VCaP (cell line): Measurements from ENCODE around the gene ZNF148.
"Not testable (repeated sequence)": the region's sequence is repeated elsewhere in the genome, so short reads cannot be mapped to it uniquely, and the experiment has no call there.

Experiments used
- H3K27ac ChIP-seq: fragments of 450-650 bp; 2 replicates; pipeline ENCODE4 v1.5.1; 2017
- TF ChIP-seq, protein P1 (sequence below): fragments of 450-650 bp; conservative IDR thresholded peaks from 2 replicates; pipeline ENCODE4 v1.5.1; 2017; ENCODE audit warnings: mild to moderate bottlenecking, moderate library complexity

The ZNF148 gene

DNA sequence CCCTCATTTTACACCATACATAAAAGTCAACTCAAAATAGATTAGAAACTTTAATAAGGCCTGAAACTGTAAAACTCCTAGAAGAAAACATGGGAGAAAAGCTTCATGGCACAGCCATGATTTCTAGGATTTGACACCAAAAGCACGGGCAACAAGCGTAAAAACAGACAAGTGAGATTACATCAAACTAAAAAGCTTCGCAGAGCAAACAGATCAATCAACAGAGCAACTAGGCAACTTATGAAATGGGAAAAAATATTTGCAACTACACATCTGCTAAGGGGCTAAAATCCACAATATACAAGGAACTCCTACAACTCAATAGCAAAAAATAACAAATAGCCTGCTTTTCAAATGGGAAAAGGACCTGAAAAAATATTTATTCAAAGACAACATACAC lies 26.1 kb downstream of the ZNF148 start:
- H3K27ac ChIP-seq, result peak overlapping the region; percentile 2; the same call in 1 of the 2 replicates
- TF ChIP-seq, protein P1, sequence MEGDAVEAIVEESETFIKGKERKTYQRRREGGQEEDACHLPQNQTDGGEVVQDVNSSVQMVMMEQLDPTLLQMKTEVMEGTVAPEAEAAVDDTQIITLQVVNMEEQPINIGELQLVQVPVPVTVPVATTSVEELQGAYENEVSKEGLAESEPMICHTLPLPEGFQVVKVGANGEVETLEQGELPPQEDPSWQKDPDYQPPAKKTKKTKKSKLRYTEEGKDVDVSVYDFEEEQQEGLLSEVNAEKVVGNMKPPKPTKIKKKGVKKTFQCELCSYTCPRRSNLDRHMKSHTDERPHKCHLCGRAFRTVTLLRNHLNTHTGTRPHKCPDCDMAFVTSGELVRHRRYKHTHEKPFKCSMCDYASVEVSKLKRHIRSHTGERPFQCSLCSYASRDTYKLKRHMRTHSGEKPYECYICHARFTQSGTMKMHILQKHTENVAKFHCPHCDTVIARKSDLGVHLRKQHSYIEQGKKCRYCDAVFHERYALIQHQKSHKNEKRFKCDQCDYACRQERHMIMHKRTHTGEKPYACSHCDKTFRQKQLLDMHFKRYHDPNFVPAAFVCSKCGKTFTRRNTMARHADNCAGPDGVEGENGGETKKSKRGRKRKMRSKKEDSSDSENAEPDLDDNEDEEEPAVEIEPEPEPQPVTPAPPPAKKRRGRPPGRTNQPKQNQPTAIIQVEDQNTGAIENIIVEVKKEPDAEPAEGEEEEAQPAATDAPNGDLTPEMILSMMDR, result no peak

DNA sequence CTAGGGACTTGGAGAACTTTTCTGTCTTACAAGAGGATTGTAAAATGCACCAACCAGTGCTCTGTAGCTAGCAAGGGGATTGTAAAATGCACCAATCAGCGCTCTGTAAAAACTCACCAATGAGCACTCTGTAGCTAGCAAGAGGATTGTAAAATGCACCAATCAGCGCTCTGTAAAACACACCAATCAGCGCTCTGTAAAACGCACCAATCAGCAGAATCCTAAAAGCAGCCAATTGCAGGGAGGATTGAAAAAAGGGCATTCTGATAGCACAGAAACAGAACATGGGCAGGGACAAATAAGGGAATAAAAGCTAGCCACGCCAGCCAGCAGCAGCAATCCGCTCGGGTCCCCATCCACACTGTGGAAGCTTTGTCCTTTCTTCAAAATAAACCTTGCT lies 31.8 kb downstream of the ZNF148 start:
- not testable (repeated sequence) for H3K27ac ChIP-seq

DNA sequence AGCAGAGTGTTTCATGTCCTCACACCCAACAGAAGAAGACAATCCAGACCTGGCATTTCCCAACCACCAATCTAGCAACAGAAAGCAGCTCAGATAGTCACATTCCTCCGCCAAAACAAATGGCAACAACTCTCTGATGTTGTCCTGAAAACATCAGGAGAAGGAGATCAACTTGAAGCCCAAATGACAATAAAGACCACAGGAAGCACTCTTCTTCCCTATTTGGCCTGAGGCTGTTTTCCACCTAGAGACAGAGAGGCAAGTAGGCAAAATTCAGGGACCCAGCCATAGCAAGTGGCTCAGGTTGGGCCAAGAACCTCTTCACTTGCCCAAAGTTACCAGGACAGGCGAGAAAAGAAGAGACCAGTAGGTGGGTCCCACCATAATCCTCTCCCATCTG lies 35.0 kb downstream of the ZNF148 start:
- TF ChIP-seq, protein P1, result no peak
- H3K27ac ChIP-seq, result no peak overlapping the region

DNA sequence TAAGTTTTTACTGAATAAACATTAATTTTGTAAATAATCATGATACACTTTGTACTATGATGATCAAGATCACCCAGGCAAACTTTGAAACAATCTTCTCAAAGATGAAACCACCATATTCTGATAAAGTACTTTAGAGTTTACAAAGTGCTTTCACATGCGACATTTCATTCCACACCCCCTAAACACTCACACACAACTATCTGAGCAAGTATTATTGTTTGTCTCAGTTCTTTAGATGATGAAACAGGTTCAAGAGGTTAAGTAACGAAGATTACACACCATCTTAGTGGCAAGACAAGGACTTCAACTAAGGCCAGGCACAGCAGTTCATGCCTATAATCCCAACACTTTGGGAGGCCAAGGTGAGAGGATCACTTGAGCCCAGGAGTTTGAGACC lies 37.6 kb downstream of the ZNF148 start:
- no peak overlapping the region for H3K27ac ChIP-seq
- TF ChIP-seq, protein P1, result no peak

DNA sequence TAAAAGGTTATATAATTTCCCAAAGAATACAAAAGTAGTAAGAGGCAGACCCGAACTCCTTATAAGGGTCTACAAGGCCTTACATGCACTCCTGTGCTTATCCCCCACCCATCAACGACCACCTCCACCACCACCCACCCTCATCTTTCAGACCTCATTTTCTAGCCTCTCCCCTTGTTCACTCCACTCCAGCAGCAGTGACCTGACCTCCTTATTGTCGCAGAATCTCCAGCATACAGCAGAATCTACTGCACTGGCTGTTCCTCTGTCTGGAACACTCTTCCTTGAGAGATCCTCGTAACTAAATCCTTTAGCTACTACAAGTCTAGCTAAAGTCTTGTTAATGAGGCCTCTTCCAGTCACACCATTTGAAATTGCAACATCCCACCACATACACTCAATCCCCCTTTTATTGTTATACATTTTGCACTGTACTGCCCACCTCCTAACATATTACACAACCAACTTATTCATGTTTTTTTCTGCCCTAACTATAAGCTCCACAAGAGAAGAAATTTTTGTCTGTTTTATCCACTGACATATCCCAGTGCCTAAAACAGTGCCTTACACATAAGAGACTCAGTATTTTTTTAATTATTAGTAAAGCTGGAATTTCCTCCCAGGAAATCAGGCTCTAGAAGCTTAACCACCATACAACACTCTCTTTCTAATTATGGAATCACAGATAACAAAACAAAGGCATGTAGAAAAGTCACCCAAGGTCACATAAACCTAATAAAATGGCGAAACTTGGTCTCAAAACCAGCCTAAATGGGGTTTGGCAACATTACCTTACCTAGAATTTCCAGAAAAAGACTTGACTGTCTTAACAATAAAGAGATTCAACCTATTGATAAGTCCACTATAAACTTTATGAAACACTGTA lies 40.2 kb downstream of the ZNF148 start:
- no peak overlapping the region for H3K27ac ChIP-seq
- TF ChIP-seq, protein P1, result no peak

DNA sequence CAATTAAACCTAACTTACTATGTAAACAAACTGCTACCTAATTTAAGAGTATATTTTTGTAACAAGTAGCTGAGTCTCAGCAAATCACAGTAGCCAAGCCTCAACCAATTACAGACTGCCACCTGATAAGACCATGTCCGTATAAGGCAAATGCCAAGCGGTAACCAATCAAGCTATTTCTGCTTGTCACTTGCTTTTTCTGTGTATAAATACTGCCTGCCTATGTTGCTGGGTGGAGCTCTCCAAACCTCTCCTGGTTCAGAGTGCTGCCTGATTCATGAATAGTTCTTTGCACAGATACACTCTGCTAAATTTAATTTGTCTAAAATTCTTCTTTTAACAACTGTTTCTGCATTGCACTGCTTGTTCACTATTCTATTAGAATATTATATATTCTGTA lies 42.6 kb downstream of the ZNF148 start:
- H3K27ac ChIP-seq, result no peak overlapping the region
- TF ChIP-seq, protein P1, result no peak

DNA sequence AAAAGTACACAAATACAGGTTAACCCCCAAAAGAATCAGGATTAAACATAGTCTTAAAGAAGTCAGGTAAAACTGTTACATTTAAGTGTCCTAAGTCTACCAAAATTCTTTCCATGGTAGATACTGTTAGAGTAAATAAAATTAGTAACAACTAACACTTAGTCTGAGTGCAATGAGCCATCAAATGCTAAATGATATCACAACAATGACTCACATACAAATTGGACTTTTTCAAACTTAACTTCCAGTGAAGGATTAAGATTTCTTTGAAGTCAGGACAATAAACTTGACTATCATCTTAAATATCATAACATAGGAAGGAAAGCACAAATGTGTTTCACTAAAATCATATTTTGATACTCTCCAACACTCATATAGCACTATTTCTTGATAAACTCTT lies 43.9 kb downstream of the ZNF148 start:
- TF ChIP-seq, protein P1, result no peak
- H3K27ac ChIP-seq, result no peak overlapping the region

DNA sequence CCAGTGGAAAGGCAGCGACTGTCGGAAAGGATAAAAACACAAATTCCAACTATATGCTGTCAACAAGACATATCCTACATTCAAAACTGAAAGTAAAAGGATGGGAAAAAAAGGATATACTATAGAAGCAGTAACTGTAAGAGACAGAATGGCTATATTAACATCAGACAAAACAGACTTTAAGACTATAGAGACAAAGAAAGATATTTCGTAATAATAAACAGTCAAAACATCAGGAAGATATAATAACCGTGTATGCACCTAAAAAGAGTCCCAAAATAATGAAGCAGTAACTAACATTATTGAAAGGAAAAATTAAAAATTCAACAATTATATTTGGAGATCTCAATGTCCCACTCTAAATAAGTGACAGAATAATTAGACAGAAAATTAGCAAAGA lies 48.2 kb downstream of the ZNF148 start:
- TF ChIP-seq, protein P1, result no peak
- no peak overlapping the region for H3K27ac ChIP-seq
